HG03575 (cell line): ENCODE results near the gene SLC4A3.

Experiments
- ATAC-seq: cut with Tn5 transposase; IDR thresholded peaks from one replicate; pipeline ENCODE4 v1.9.1; 2021; ENCODE audit not compliant: unreplicated experiment, insufficient number of reproducible peaks, low FRiP score; ENCODE audit errors: extremely low read depth

The SLC4A3 gene

GRCh38 chr2:219611306-219611705 is 16.1 kb upstream of the SLC4A3 start:
- ATAC-seq = no peak

- no peak for ATAC-seq
Observed at GRCh38 chr2:219611866-219612576, 15.4 kb upstream of the SLC4A3 start.

- ATAC-seq = no peak
Observed at GRCh38 chr2:219612577-219613286, 14.7 kb upstream of the SLC4A3 start.

- no peak for ATAC-seq
Observed at GRCh38 chr2:219613461-219614070, 13.9 kb upstream of the SLC4A3 start.

GRCh38 chr2:219614076-219614860 is 13.2 kb upstream of the SLC4A3 start:
- no peak for ATAC-seq

- ATAC-seq = no peak
Observed at GRCh38 chr2:219615036-219615435, 12.4 kb upstream of the SLC4A3 start.

- ATAC-seq = no peak
Observed at GRCh38 chr2:219615894-219616293, 11.5 kb upstream of the SLC4A3 start.

- ATAC-seq = no peak
Observed at GRCh38 chr2:219616550-219616949, 10.9 kb upstream of the SLC4A3 start.

- ATAC-seq = no peak
Observed at GRCh38 chr2:219618733-219619122, 8.7 kb upstream of the SLC4A3 start.

- ATAC-seq = no peak
Observed at GRCh38 chr2:219619235-219619634, 8.2 kb upstream of the SLC4A3 start.

GRCh38 chr2:219620546-219620945 is 6.9 kb upstream of the SLC4A3 start:
- no peak for ATAC-seq

- no peak for ATAC-seq
Observed at GRCh38 chr2:219621935-219622334, 5.5 kb upstream of the SLC4A3 start.

GRCh38 chr2:219622472-219622871 is 5.0 kb upstream of the SLC4A3 start:
- no peak for ATAC-seq

- no peak for ATAC-seq
Observed at GRCh38 chr2:219624565-219624964, 2.9 kb upstream of the SLC4A3 start.

GRCh38 chr2:219625179-219625578 is 2.3 kb upstream of the SLC4A3 start:
- ATAC-seq = no peak

GRCh38 chr2:219626540-219626939 is 890 bp upstream of the SLC4A3 start:
- no peak for ATAC-seq

- ATAC-seq = no peak
Observed at GRCh38 chr2:219628235-219628985, 980 bp downstream of the SLC4A3 start.

GRCh38 chr2:219628986-219629901 is 1.8 kb downstream of the SLC4A3 start:
- ATAC-seq = no peak
